Measurements from ENCODE around the gene MAB21L1.

GRCh38 chr13:35524171-35524570 is 47.7 kb upstream of the MAB21L1 start:
- TF ChIP-seq, protein P1, sequence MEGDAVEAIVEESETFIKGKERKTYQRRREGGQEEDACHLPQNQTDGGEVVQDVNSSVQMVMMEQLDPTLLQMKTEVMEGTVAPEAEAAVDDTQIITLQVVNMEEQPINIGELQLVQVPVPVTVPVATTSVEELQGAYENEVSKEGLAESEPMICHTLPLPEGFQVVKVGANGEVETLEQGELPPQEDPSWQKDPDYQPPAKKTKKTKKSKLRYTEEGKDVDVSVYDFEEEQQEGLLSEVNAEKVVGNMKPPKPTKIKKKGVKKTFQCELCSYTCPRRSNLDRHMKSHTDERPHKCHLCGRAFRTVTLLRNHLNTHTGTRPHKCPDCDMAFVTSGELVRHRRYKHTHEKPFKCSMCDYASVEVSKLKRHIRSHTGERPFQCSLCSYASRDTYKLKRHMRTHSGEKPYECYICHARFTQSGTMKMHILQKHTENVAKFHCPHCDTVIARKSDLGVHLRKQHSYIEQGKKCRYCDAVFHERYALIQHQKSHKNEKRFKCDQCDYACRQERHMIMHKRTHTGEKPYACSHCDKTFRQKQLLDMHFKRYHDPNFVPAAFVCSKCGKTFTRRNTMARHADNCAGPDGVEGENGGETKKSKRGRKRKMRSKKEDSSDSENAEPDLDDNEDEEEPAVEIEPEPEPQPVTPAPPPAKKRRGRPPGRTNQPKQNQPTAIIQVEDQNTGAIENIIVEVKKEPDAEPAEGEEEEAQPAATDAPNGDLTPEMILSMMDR (IDR thresholded peaks at IDR 0.05) = no peak
- no peak for TF ChIP-seq POLR2A (IDR thresholded peaks at IDR 0.05)

Measured in body of pancreas (tissue), 4 donors.